ENCODE data around the gene DDX31.
"Not testable (repeated sequence)": the region's sequence is repeated elsewhere in the genome, so short reads cannot be mapped to it uniquely, and the experiment has no call there.

DDX31 gene

GRCh38 chr9:132572921-132573320 lies 96.9 kb downstream of the DDX31 start:
- POLR2A ChIA-PET (ENCODE audit: low non-redundant PET): no interaction called here

GRCh38 chr9:132571806-132572600 lies 97.8 kb downstream of the DDX31 start:
- ChIA-PET CTCF (interaction anchor here (0.6 to 1.5 kb wide), 3 partner anchors 160 to 362 kb away, joined by 3 to 4 read pairs (median 3); no protein-coding TSS in a partner anchor), POLR2A (ENCODE audit: low non-redundant PET) (interaction anchor here (0.6 to 1.0 kb wide), 3 partner anchors 98 to 1072 kb away, joined by 3 to 6 read pairs (median 3); partner anchors contain the start of genes DDX31 and GTF3C4)
- DNase-seq (ENCODE audit: low spot score): no peak
- no peak for TF ChIP-seq CTCF (conservative IDR thresholded peaks at IDR 0.05; ENCODE audit: low read depth)
- no peak overlapping the region for H3K27ac ChIP-seq

More at GRCh38 chr9:132572921-132573320, 96.9 kb downstream of the DDX31 start:
- DNase-seq (ENCODE audit: low spot score): peak; percentile 48
- no peak for TF ChIP-seq CTCF (conservative IDR thresholded peaks at IDR 0.05; ENCODE audit: low read depth)
- CTCF ChIA-PET: no interaction called here
- H3K27ac ChIP-seq: no peak overlapping the region

DNA sequence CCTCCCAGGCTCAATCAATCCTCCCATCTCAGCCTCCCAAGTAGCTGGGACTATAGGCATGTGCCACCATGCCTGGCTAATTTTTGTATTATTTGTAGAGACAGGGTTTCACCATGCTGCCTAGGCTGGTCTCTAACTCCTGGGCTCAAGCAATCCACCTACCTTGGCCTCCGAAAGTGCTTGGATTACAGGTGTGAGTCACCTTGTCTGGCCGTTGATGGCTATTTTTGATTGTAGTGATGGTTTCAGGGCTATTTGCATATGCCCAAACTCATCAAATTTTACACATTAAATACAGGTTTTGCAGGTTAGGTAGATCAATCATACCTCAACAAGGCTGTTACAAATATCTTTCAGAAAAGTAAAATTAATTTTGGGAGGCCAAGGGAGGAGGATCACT lies 101.0 kb downstream of the DDX31 start:
- POLR2A ChIA-PET (ENCODE audit: low non-redundant PET); H3K27ac ChIP-seq; DNase-seq (ENCODE audit: low spot score): not testable (repeated sequence)
- CTCF ChIA-PET: interaction anchor here (0.6 kb wide), 2 partner anchors 83 to 523 kb away, joined by 3 to 4 read pairs; no protein-coding TSS in a partner anchor

GRCh38 chr9:132564526-132564925 lies 105.3 kb downstream of the DDX31 start:
- no peak for DNase-seq (ENCODE audit: low spot score)
- CTCF ChIA-PET: interaction anchor here (0.6 to 1.7 kb wide), 3 partner anchors 10 to 57 kb away, joined by 3 to 5 read pairs (median 3); no protein-coding TSS in a partner anchor
- TF ChIP-seq CTCF (conservative IDR thresholded peaks at IDR 0.05; ENCODE audit: low read depth): no peak
- H3K27ac ChIP-seq: no peak overlapping the region
- POLR2A ChIA-PET (ENCODE audit: low non-redundant PET): no interaction called here

DNA sequence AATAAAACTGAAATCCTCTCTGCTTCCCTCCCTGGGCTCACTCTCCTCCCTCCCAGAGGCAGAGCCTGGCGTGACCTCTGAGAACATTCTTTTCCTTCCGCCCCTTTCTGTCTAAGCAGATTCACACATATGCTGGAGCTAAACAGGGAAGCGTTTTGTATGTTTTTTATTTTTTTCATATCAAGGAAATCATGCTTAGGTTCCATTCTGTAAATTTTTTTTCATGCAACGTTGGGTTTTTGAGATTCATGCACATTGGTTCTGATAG lies 107.5 kb downstream of the DDX31 start:
- no peak for DNase-seq (ENCODE audit: low spot score)
- ChIA-PET CTCF (interaction anchor here (0.6 kb wide), 1 partner anchor 26 kb away, joined by 4 read pairs; no protein-coding TSS in a partner anchor), POLR2A (ENCODE audit: low non-redundant PET) (no interaction called here)
- TF ChIP-seq CTCF (conservative IDR thresholded peaks at IDR 0.05; ENCODE audit: low read depth): no peak
- no peak overlapping the region for H3K27ac ChIP-seq

DNA sequence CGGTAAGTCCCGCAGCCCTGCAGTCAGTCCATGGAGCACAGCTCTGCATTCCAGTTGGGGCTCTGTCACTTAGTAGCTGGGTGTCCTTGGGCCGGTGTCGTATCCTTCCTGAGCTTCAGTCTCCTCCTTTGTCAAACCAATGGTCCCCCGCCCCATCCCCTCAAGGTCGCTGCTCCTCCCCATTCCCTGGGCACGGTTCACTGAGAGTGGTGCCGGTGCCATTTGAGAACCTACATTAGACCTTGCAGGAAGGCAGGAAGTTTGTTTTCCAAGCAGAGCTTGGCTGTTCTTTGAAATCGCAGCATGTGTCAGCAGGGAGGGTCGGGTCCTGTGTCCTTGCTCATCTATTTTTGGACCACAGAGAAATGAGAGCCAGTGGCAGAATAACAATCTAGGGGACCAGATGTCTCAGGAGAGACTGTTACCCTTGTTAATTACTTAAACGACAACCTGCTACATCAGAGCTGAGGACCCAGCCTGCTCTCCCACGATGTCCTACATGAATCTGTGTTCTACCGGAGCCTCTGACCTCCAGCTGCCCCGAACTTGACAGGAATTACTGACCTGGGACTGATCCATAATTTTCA lies 109.1 kb downstream of the DDX31 start:
- H3K27ac ChIP-seq: no peak overlapping the region
- POLR2A ChIA-PET (ENCODE audit: low non-redundant PET): interaction anchor here (0.6 kb wide), 1 partner anchor 414 kb away, joined by 7 read pairs; no protein-coding TSS in a partner anchor
- CTCF ChIA-PET: interaction anchor here (0.6 to 0.7 kb wide), 3 partner anchors 9 to 813 kb away, joined by 3 to 4 read pairs (median 4); no protein-coding TSS in a partner anchor
- no peak for TF ChIP-seq CTCF (conservative IDR thresholded peaks at IDR 0.05; ENCODE audit: low read depth)
- DNase-seq (ENCODE audit: low spot score): no peak
